OCI-LY1 (cell line): ENCODE results near the gene RBM45.

ENCODE experiments used
- H2AFZ ChIP-seq: fragments of 200-600 bp; sonication (generic), shearing (Covaris generic); 2 replicates; pipeline ENCODE4 v1.6.0; 2014; ENCODE audit warnings: antibody characterized with exemption, mild to moderate bottlenecking, low read length
- H3F3A ChIP-seq: fragments of 200-600 bp; sonication (generic), shearing (Covaris generic); 2 replicates; pipeline ENCODE4 v1.6.0; 2014; ENCODE audit warnings: mild to moderate bottlenecking, antibody characterized with exemption, low read length, moderate library complexity; ENCODE audit not compliant: insufficient read depth
- H3K27ac ChIP-seq: fragments of 200-600 bp; sonication (generic); 2 replicates; pipeline ENCODE4 v1.5.1; 2014; ENCODE audit warnings: low read length, mixed run types, mild to moderate bottlenecking, low read depth; ENCODE audit not compliant: poor library complexity, severe bottlenecking
- H3K27me3 ChIP-seq: fragments of 200-600 bp; sonication (generic); 2 replicates; pipeline ENCODE4 v1.6.0; 2014; ENCODE audit warnings: antibody characterized with exemption, mild to moderate bottlenecking, low read length, moderate library complexity; ENCODE audit not compliant: insufficient read depth
- H3K36me3 ChIP-seq: fragments of 200-600 bp; sonication (generic); 2 replicates; pipeline ENCODE4 v1.6.1; 2014; ENCODE audit warnings: mild to moderate bottlenecking, antibody characterized with exemption, low read length, moderate library complexity, mixed read lengths; ENCODE audit not compliant: insufficient read depth
- H3K4me1 ChIP-seq: fragments of 200-600 bp; sonication (generic); 2 replicates; pipeline ENCODE4 v1.5.1; 2014; ENCODE audit warnings: mild to moderate bottlenecking, low read length, moderate library complexity; ENCODE audit not compliant: insufficient read depth, severe bottlenecking
- H3K4me2 ChIP-seq: fragments of 200-600 bp; sonication (generic), shearing (Covaris generic); 2 replicates; pipeline ENCODE4 v1.6.1; 2014; ENCODE audit warnings: low read length
- H3K4me3 ChIP-seq: fragments of 200-600 bp; sonication (generic); 2 replicates; pipeline ENCODE4 v1.5.1; 2014; ENCODE audit warnings: low read length, low read depth, mild to moderate bottlenecking, mixed read lengths; ENCODE audit not compliant: poor library complexity, severe bottlenecking
- H3K79me2 ChIP-seq: fragments of 200-600 bp; shearing (Covaris generic); 2 replicates; pipeline ENCODE4 v1.6.1; 2016; ENCODE audit warnings: mixed run types, low read length, mixed read lengths; ENCODE audit not compliant: insufficient read depth
- H3K9ac ChIP-seq: fragments of 200-600 bp; sonication (generic), shearing (Covaris generic); 2 replicates; pipeline ENCODE4 v1.6.1; 2014; ENCODE audit warnings: mild to moderate bottlenecking, low read length, mixed read lengths
- H3K9me2 ChIP-seq: fragments of 200-600 bp; sonication (generic), shearing (Covaris generic); 2 replicates; pipeline ENCODE4 v1.6.1; 2014; ENCODE audit warnings: low read depth, mild to moderate bottlenecking, low read length, mixed read lengths
- H3K9me3 ChIP-seq: fragments of 200-600 bp; shearing (Covaris generic); 2 replicates; pipeline ENCODE4 v1.6.1; 2014; ENCODE audit warnings: low read length, mixed read lengths
- H4K20me1 ChIP-seq: fragments of 200-600 bp; sonication (generic), shearing (Covaris generic); 2 replicates; pipeline ENCODE4 v1.6.0; 2016; ENCODE audit warnings: mild to moderate bottlenecking, low read length; ENCODE audit not compliant: insufficient read depth
- CTCF ChIP-seq: fragments of 200-600 bp; sonication (generic), shearing (Covaris generic); IDR thresholded peaks from 2 replicates; pipeline ENCODE4 v1.5.1; 2017; ENCODE audit warnings: mild to moderate bottlenecking, antibody characterized with exemption, low read length, moderate library complexity, mixed read lengths
- EZH2 ChIP-seq: fragments of 200-600 bp; sonication (generic), shearing (Covaris generic); IDR thresholded peaks from 2 replicates; pipeline ENCODE4 v1.8.0; 2017; ENCODE audit warnings: borderline replicate concordance, mixed run types, mild to moderate bottlenecking, antibody characterized with exemption, low read length, moderate library complexity, mixed read lengths

Gene RBM45

GRCh38 chr2:178177066-178177679, 64.9 kb downstream of the RBM45 start:
- Histone ChIP-seq H3K9me3 (no peaks in the 10 kb centered on the region), H3K4me1 (no peaks in the 10 kb centered on the region), H2AFZ (no peak overlapping the region), H3K4me3 (no peak overlapping the region), H4K20me1 (no peaks in the 10 kb centered on the region), H3K36me3 (no peaks in the 10 kb centered on the region), H3K9me2 (no peaks in the 10 kb centered on the region), H3K4me2 (no peak overlapping the region), H3K27ac (no peak overlapping the region), H3K27me3 (no peaks in the 10 kb centered on the region; the same call in 1 of the 2 replicates), H3K79me2 (no peaks in the 10 kb centered on the region), H3F3A (no peaks in the 10 kb centered on the region), H3K9ac (no peak overlapping the region)
- no peak for TF ChIP-seq CTCF
- TF ChIP-seq EZH2, result no peak
